HUES6 (cell line): ENCODE measurements around the gene PKMYT1.

ENCODE experiments used
- H3K27ac ChIP-seq: 2 replicates; pipeline ENCODE4 v1.7.0; 2013; ENCODE audit warnings: low read depth, mild to moderate bottlenecking, low read length, inconsistent platforms
- H3K27me3 ChIP-seq: 2 replicates; pipeline ENCODE4 v1.6.1; 2013; ENCODE audit warnings: low read length; ENCODE audit not compliant: control insufficient read depth, insufficient read depth
- H3K36me3 ChIP-seq: 2 replicates; pipeline ENCODE4 v1.6.1; 2013; ENCODE audit warnings: low read length; ENCODE audit not compliant: control insufficient read depth, insufficient read depth
- H3K4me1 ChIP-seq: 2 replicates; pipeline ENCODE4 v1.6.1; 2013; ENCODE audit warnings: low read length; ENCODE audit not compliant: control insufficient read depth, insufficient read depth
- H3K4me3 ChIP-seq: 2 replicates; pipeline ENCODE4 v1.5.1; 2013; ENCODE audit warnings: low read depth, low read length
- H3K9ac ChIP-seq: one replicate; pipeline ENCODE4 v1.6.1; 2013; ENCODE audit warnings: mild to moderate bottlenecking, low read length
- H3K9me3 ChIP-seq: 2 replicates; pipeline ENCODE4 v1.6.1; 2013; ENCODE audit warnings: low read depth, low read length; ENCODE audit not compliant: control insufficient read depth, insufficient read depth

The PKMYT1 gene

GRCh38 chr16:2979669-2980226, 498 bp downstream of the PKMYT1 start:
- peak overlapping the region; percentile 84 for H3K27ac ChIP-seq
- H3K4me1 ChIP-seq, result peaks cover 32% of the 10 kb centered on the region
- H3K9me3 ChIP-seq, result no peaks in the 10 kb centered on the region
- H3K9ac ChIP-seq, result peak overlapping the region; percentile 91
- H3K27me3 ChIP-seq, result no peaks in the 10 kb centered on the region
- H3K4me3 ChIP-seq, result peak overlapping the region; percentile 86
- H3K36me3 ChIP-seq, result peaks cover 34% of the 10 kb centered on the region

- H3K9ac ChIP-seq, result no peak overlapping the region
Measured at GRCh38 chr16:2977440-2977839, 2.8 kb downstream of the PKMYT1 start.

DNA sequence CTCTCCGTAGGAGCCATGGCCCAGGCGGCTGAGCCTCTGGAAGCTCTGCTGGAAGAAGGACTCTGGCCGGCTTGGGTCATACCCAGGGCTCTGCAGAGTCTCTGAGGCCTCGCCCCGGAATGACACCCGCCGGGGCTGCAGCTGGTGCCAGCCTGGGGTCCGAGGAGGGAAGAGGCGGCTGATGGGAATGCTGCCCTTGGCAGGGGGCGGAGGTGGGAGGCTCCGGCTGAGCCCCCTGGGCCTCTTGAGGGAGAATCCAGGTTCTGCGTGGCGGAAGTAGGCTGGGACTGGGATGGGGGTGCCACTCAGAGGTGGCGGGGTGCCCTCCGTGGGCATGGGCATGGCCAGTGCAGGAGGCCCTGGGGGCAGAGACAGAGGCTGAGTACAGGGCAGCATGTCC, 3.6 kb downstream of the PKMYT1 start:
- Histone ChIP-seq H3K4me3 (no peak overlapping the region), H3K4me1 (peaks cover 15% of the 10 kb centered on the region), H3K27ac (no peak overlapping the region), H3K27me3 (no peaks in the 10 kb centered on the region), H3K9me3 (no peaks in the 10 kb centered on the region), H3K36me3 (peaks cover 65% of the 10 kb centered on the region), H3K9ac (no peak overlapping the region)

More at GRCh38 chr16:2977440-2977839, 2.8 kb downstream of the PKMYT1 start:
- Histone ChIP-seq H3K27me3 (no peaks in the 10 kb centered on the region), H3K27ac (no peak overlapping the region), H3K36me3 (peaks cover 57% of the 10 kb centered on the region), H3K4me1 (peaks cover 23% of the 10 kb centered on the region), H3K9me3 (no peaks in the 10 kb centered on the region), H3K4me3 (no peak overlapping the region)

- no peaks in the 10 kb centered on the region for H3K27me3 ChIP-seq
- no peaks in the 10 kb centered on the region for H3K9me3 ChIP-seq
- H3K4me3 ChIP-seq, result no peak overlapping the region
- no peak overlapping the region for H3K9ac ChIP-seq
- peaks cover 70% of the 10 kb centered on the region for H3K36me3 ChIP-seq
- no peak overlapping the region for H3K27ac ChIP-seq
- peaks cover 10% of the 10 kb centered on the region for H3K4me1 ChIP-seq
Measured at GRCh38 chr16:2976201-2976600, 4.0 kb downstream of the PKMYT1 start.

GRCh38 chr16:2975161-2975795, 5.0 kb downstream of the PKMYT1 start:
- H3K27me3 ChIP-seq, result no peaks in the 10 kb centered on the region
- peaks cover 13% of the 10 kb centered on the region for H3K4me1 ChIP-seq
- H3K27ac ChIP-seq, result no peak overlapping the region
- no peak overlapping the region for H3K9ac ChIP-seq
- H3K9me3 ChIP-seq, result no peaks in the 10 kb centered on the region
- no peak overlapping the region for H3K4me3 ChIP-seq
- H3K36me3 ChIP-seq, result peaks cover 71% of the 10 kb centered on the region

- H3K4me3 ChIP-seq, result no peak overlapping the region
- no peak overlapping the region for H3K9ac ChIP-seq
- H3K27ac ChIP-seq, result no peak overlapping the region
- H3K27me3 ChIP-seq, result no peaks in the 10 kb centered on the region
- no peaks in the 10 kb centered on the region for H3K9me3 ChIP-seq
- peaks cover 71% of the 10 kb centered on the region for H3K36me3 ChIP-seq
- H3K4me1 ChIP-seq, result peaks cover 11% of the 10 kb centered on the region
Measured at GRCh38 chr16:2974319-2975056, 5.8 kb downstream of the PKMYT1 start.

DNA sequence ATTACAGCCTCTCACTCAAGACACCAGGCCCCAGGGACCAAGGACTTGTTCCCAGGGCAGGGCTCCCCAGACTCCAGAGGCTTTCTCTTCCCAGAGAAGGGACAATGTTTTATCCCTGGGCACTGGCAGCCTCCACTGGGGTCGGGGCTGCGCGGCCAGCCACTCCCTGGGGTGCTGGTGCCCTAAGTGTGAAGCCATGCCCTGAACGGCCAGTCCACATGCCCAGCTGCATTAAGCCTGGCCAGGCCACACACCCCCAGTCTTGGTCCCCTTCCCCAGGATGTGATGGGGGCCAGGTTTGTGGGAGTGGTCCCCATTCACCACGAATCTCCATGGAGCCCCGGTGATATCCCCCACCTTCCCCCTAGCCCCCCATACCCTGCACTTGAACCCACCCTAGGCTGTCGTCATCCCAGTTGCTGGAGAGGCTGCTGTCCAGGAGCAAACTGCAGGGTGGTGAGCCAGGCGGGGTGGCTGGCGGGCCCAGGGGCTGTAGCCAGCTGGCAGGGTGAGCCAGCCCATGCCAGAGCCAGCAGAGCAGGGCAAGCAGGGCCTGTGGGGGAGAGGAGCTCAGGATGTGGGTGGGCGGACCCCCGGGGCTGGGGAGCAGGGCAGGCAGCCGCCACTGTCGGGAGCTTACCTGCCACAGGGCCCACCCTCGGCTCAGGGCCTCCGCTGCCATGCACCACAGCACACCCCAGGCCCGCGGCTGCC, 6.5 kb downstream of the PKMYT1 start:
- Histone ChIP-seq H3K36me3 (peaks cover 71% of the 10 kb centered on the region), H3K9ac (no peak overlapping the region), H3K9me3 (no peaks in the 10 kb centered on the region), H3K4me1 (peaks cover 8% of the 10 kb centered on the region), H3K27me3 (no peaks in the 10 kb centered on the region), H3K4me3 (no peak overlapping the region), H3K27ac (no peak overlapping the region)

GRCh38 chr16:2973093-2973492, 7.2 kb downstream of the PKMYT1 start:
- peaks cover 68% of the 10 kb centered on the region for H3K36me3 ChIP-seq
- peaks cover 14% of the 10 kb centered on the region for H3K4me1 ChIP-seq
- H3K27ac ChIP-seq, result no peak overlapping the region
- H3K9ac ChIP-seq, result no peak overlapping the region
- no peaks in the 10 kb centered on the region for H3K9me3 ChIP-seq
- H3K27me3 ChIP-seq, result peaks cover 6% of the 10 kb centered on the region; the same call in 1 of the 2 replicates
- no peak overlapping the region for H3K4me3 ChIP-seq

DNA sequence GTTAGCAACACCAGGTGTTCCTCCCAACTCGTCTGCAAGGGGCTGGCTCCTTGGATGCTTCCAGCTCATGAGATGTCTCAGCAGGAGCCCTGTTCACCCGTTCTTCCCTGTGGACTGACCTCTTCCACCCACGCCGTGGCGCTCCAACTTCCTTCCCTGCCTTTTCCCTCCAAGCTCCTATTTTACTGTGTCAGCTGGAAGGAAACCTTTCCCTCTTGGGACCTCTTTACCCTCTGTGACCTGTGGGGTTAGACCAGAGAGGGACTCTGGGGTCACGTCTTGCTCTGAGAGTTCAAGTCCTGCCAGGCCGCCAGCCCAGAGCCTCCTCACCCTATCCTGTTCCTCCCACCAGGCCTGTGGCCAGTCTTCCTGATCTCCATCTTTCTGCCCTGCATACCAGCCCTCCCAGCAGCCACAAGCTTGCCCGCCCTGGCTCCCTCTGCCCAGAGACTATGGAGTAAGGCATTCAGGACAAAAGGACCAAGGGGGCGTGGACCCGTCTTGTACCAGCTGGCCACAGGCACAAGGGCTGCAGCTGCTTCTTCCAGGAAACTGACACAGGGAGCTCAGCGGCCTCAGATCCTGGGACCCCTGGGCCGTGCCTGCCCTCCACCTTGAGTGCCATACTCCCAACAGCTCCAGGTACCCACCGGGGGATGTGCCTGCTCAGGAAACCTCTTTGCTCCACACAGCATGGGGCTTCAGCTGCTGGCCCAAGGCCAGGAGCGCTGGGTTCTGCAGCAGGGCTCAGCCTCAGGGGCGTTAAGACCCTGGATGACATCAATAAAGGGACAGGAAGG, 8.1 kb downstream of the PKMYT1 start:
- peaks cover 60% of the 10 kb centered on the region for H3K36me3 ChIP-seq
- H3K4me3 ChIP-seq, result no peak overlapping the region
- peaks cover 14% of the 10 kb centered on the region for H3K4me1 ChIP-seq
- no peak overlapping the region for H3K9ac ChIP-seq
- no peak overlapping the region for H3K27ac ChIP-seq
- H3K9me3 ChIP-seq, result no peaks in the 10 kb centered on the region
- peaks cover 15% of the 10 kb centered on the region; the same call in 1 of the 2 replicates for H3K27me3 ChIP-seq

- Histone ChIP-seq H3K36me3 (peaks cover 52% of the 10 kb centered on the region), H3K4me3 (peak overlapping the region; percentile 76; the same call in 1 of the 2 replicates), H3K4me1 (peaks cover 14% of the 10 kb centered on the region), H3K27ac (no peak overlapping the region), H3K9ac (no peak overlapping the region), H3K9me3 (no peaks in the 10 kb centered on the region), H3K27me3 (peaks cover 21% of the 10 kb centered on the region; the same call in 1 of the 2 replicates)
Measured at GRCh38 chr16:2971134-2971984, 8.9 kb downstream of the PKMYT1 start.
